ENCODE data around the gene EEA1. TPM values are rescaled to one million over a fixed set of nuclear protein-coding genes. Genes with fewer than 3 reads are reported as not detected.

The EEA1 gene
- polyA plus RNA-seq, 2 of the 4 experiments (the other 2 are of a cell fraction) = 6.6 to 8.1 TPM

GRCh38 chr12:92844151-92844763 lies 84.8 kb downstream of the EEA1 start:
- POLR2A ChIA-PET = no interaction called here
- H3K27ac ChIP-seq = no peak overlapping the region
- H3K4me1 ChIP-seq = peaks cover 16% of the 10 kb centered on the region; the same call in 2 of the 3 replicates
- H3K4me3 ChIP-seq = no peak overlapping the region
- CTCF ChIA-PET = no interaction called here
- FAIRE-seq = no peak
- TF ChIP-seq PBX3 (IDR thresholded peaks at IDR 0.05) (no peak), FOSB (CRISPR knock-in tag; IDR thresholded peaks at IDR 0.05) (no peak), CHD2 (IDR thresholded peaks at IDR 0.05; ENCODE audit: low read length, partially characterized antibody) (no peak), HOXA7 (CRISPR knock-in tag; IDR thresholded peaks at IDR 0.05) (no peak), NPAS2 (CRISPR knock-in tag; IDR thresholded peaks at IDR 0.05; ENCODE audit: borderline replicate concordance) (no peak), RAD21 (conservative IDR thresholded peaks at IDR 0.05 in 1 of 2, IDR thresholded peaks at IDR 0.05 in 1 of 2) (no peak), FOXS1 (CRISPR knock-in tag; IDR thresholded peaks at IDR 0.05) (no peak), HDAC2 (IDR thresholded peaks at IDR 0.05) (no peak)
- ATAC-seq = no peak
- DNase-seq (ENCODE audit: low read depth in 1 of 2, low spot score in 1 of 2) = no peak
- no peak overlapping the region for H3K4me2 ChIP-seq
- WGBS (ENCODE audit: missing lambda C conversion rate) = 96% methylated on average over 1 of the region's 1 CpG
- peaks cover 8% of the 10 kb centered on the region; the same call in 2 of the 3 replicates for H3K9me3 ChIP-seq

- no peak for ATAC-seq
- peaks cover 3% of the 10 kb centered on the region; the same call in 2 of the 3 replicates for H3K4me1 ChIP-seq
- DNase-seq (ENCODE audit: low read depth in 1 of 2, low spot score in 1 of 2) = no peak
- no peak overlapping the region for H3K4me3 ChIP-seq
- ChIA-PET CTCF (interaction anchor here (1.1 kb wide), 1 partner anchor 131 kb away, joined by 3 read pairs; no protein-coding TSS in a partner anchor), POLR2A (no interaction called here)
- no peak for FAIRE-seq
- no peak overlapping the region for H3K27ac ChIP-seq
- H3K4me2 ChIP-seq = no peak overlapping the region
- no peaks in the 10 kb centered on the region for H3K9me3 ChIP-seq
- no peak for TF ChIP-seq ELK1 (IDR thresholded peaks at IDR 0.05; ENCODE audit: low read depth, low read length)
- TF ChIP-seq KDM5A (IDR thresholded peaks at IDR 0.05) = no peak
- no peak for TF ChIP-seq SMC3 (IDR thresholded peaks at IDR 0.05)
- no peak for TF ChIP-seq TFCP2L1 (CRISPR knock-in tag; IDR thresholded peaks at IDR 0.05)
- TF ChIP-seq POLR2AphosphoS2 (conservative IDR thresholded peaks at IDR 0.05; ENCODE audit: low read length) = no peak
- 76% methylated on average over 7 of the region's 7 CpGs for WGBS (ENCODE audit: missing lambda C conversion rate)
These were observed 99.3 kb downstream of the EEA1 start for GRCh38 chr12:92829686-92830282.

GRCh38 chr12:92828565-92828964 lies 100.5 kb downstream of the EEA1 start:
- Histone ChIP-seq H3K9me3 (no peaks in the 10 kb centered on the region), H3K4me1 (peaks cover 3% of the 10 kb centered on the region; the same call in 2 of the 3 replicates), H3K4me3 (no peak overlapping the region), H3K27ac (no peak overlapping the region), H3K4me2 (no peak overlapping the region)
- FAIRE-seq (no peak), ATAC-seq (no peak), DNase-seq (ENCODE audit: low read depth in 1 of 2, low spot score in 1 of 2) (no peak)
- WGBS (ENCODE audit: missing lambda C conversion rate) = 78% methylated on average over 4 of the region's 4 CpGs
- TF ChIP-seq ZC3H11A (IDR thresholded peaks at IDR 0.05) = no peak
- no peak for TF ChIP-seq NFE2L2 (conservative IDR thresholded peaks at IDR 0.05; ENCODE audit: low read length)
- no peak for TF ChIP-seq GATA3 (IDR thresholded peaks at IDR 0.05; ENCODE audit: borderline replicate concordance)
- no peak for TF ChIP-seq ELK1 (IDR thresholded peaks at IDR 0.05; ENCODE audit: low read depth, low read length)
- no peak for TF ChIP-seq RARB (CRISPR knock-in tag; IDR thresholded peaks at IDR 0.05)
- no peak for TF ChIP-seq USF2 (IDR thresholded peaks at IDR 0.05)
- no peak for TF ChIP-seq JUN (IDR thresholded peaks at IDR 0.05)
- TF ChIP-seq POLR2A (IDR thresholded peaks at IDR 0.05; ENCODE audit: low read length) = no peak
- no peak for TF ChIP-seq ZNF302 (CRISPR knock-in tag; IDR thresholded peaks at IDR 0.05)
- POLR2A ChIA-PET = no interaction called here
- CTCF ChIA-PET = interaction anchor here (1.1 to 2.0 kb wide), 2 partner anchors 132 to 158 kb away, joined by 3 to 18 read pairs; no protein-coding TSS in a partner anchor

Measured in A549 (cell line).